RWPE2 (cell line): Measurements from ENCODE around the gene ENGASE.

Experiments used
- ATAC-seq: fragments of 200-7000 bp; cut with Tn5 transposase; 3 replicates; pipeline ENCODE4 v1.9.1; 2021; ENCODE audit warnings: low read depth
- DNase-seq: peaks from one replicate; pipeline ENCODE4 v3.0.0-alpha.2; 2020; ENCODE audit warnings: low spot score
- H3K27ac ChIP-seq: fragments of 450-650 bp; 2 replicates; pipeline ENCODE4 v1.5.1; 2017; ENCODE audit warnings: mild to moderate bottlenecking; ENCODE audit not compliant: poor library complexity, severe bottlenecking
- H3K27me3 ChIP-seq: fragments of 250-450 bp; sonication (Bioruptor Pico); 2 replicates; pipeline ENCODE4 v1.5.1; 2021; ENCODE audit warnings: mild to moderate bottlenecking, moderate library complexity; ENCODE audit not compliant: insufficient read depth, poor library complexity, severe bottlenecking
- H3K36me3 ChIP-seq: fragments of 250-450 bp; sonication (Bioruptor Pico); 2 replicates; pipeline ENCODE4 v1.5.1; 2020; ENCODE audit warnings: low read depth, mild to moderate bottlenecking, moderate library complexity
- H3K4me1 ChIP-seq: fragments of 250-450 bp; sonication (Bioruptor Pico); 2 replicates; pipeline ENCODE4 v1.5.1; 2021; ENCODE audit warnings: mild to moderate bottlenecking, moderate library complexity; ENCODE audit not compliant: insufficient read depth, poor library complexity, severe bottlenecking
- H3K4me3 ChIP-seq: fragments of 250-450 bp; sonication (Bioruptor Pico); 2 replicates; pipeline ENCODE4 v1.5.1; 2021; ENCODE audit warnings: mild to moderate bottlenecking, moderate library complexity; ENCODE audit not compliant: severe bottlenecking
- H3K9me3 ChIP-seq: fragments of 250-450 bp; sonication (Bioruptor Pico); 2 replicates; pipeline ENCODE4 v1.5.1; 2021; ENCODE audit warnings: mild to moderate bottlenecking, moderate library complexity; ENCODE audit not compliant: severe bottlenecking
- CTCF ChIP-seq: fragments of 450-650 bp; IDR thresholded peaks from one replicate; pipeline ENCODE4 v1.5.1; 2017; ENCODE audit warnings: mild to moderate bottlenecking, moderate library complexity; ENCODE audit not compliant: poor library complexity, severe bottlenecking

The ENGASE gene

GRCh38 chr17:79101111-79101673 is 26.6 kb downstream of the ENGASE start:
- H3K4me3 ChIP-seq = no peak overlapping the region
- no peaks in the 10 kb centered on the region for H3K36me3 ChIP-seq
- ATAC-seq (no peak), DNase-seq (no peak)
- H3K27me3 ChIP-seq = peaks cover 64% of the 10 kb centered on the region
- TF ChIP-seq CTCF = no peak
- no peaks in the 10 kb centered on the region for H3K4me1 ChIP-seq
- no peaks in the 10 kb centered on the region for H3K9me3 ChIP-seq
- no peak overlapping the region for H3K27ac ChIP-seq

- no peak overlapping the region for H3K27ac ChIP-seq
- DNase-seq = no peak
- no peak for ATAC-seq
- H3K9me3 ChIP-seq = no peaks in the 10 kb centered on the region
- no peaks in the 10 kb centered on the region for H3K4me1 ChIP-seq
- peaks cover 61% of the 10 kb centered on the region for H3K27me3 ChIP-seq
- TF ChIP-seq CTCF = no peak
- no peaks in the 10 kb centered on the region for H3K36me3 ChIP-seq
- no peak overlapping the region for H3K4me3 ChIP-seq
Observed at GRCh38 chr17:79102214-79102613, 27.6 kb downstream of the ENGASE start.

GRCh38 chr17:79104898-79105600 is 30.4 kb downstream of the ENGASE start:
- no peak for ATAC-seq
- H3K4me3 ChIP-seq = no peak overlapping the region
- no peaks in the 10 kb centered on the region for H3K9me3 ChIP-seq
- TF ChIP-seq CTCF = no peak
- peaks cover 43% of the 10 kb centered on the region for H3K27me3 ChIP-seq
- no peak for DNase-seq
- no peaks in the 10 kb centered on the region for H3K4me1 ChIP-seq
- H3K27ac ChIP-seq = no peak overlapping the region
- no peaks in the 10 kb centered on the region for H3K36me3 ChIP-seq

- no peak for TF ChIP-seq CTCF
- H3K9me3 ChIP-seq = no peaks in the 10 kb centered on the region
- no peak for DNase-seq
Observed at GRCh38 chr17:79105937-79106336, 31.3 kb downstream of the ENGASE start.

GRCh38 chr17:79106958-79107357 is 32.3 kb downstream of the ENGASE start:
- no peak for TF ChIP-seq CTCF

More at GRCh38 chr17:79105937-79106336, 31.3 kb downstream of the ENGASE start:
- no peak overlapping the region for H3K4me3 ChIP-seq
- no peak for ATAC-seq
- no peaks in the 10 kb centered on the region for H3K36me3 ChIP-seq
- no peak overlapping the region for H3K27ac ChIP-seq
- H3K27me3 ChIP-seq = peaks cover 42% of the 10 kb centered on the region
- H3K4me1 ChIP-seq = no peaks in the 10 kb centered on the region

More at GRCh38 chr17:79106958-79107357, 32.3 kb downstream of the ENGASE start:
- H3K9me3 ChIP-seq = no peaks in the 10 kb centered on the region
- peaks cover 40% of the 10 kb centered on the region for H3K27me3 ChIP-seq
- H3K27ac ChIP-seq = no peak overlapping the region
- no peak overlapping the region for H3K4me3 ChIP-seq
- no peaks in the 10 kb centered on the region for H3K36me3 ChIP-seq
- 0 out of 3 replicates have a peak, but pooled peaks have one; percentile 9 for ATAC-seq
- no peak for DNase-seq
- H3K4me1 ChIP-seq = no peaks in the 10 kb centered on the region
